HL-60 (cell line): ENCODE measurements around the gene POM121.
"Not testable (repeated sequence)": the region's sequence is repeated elsewhere in the genome, so short reads cannot be mapped to it uniquely, and the experiment has no call there.

ENCODE experiments used
- REST ChIP-seq: IDR thresholded peaks from 2 replicates; pipeline ENCODE4 v1.6.1; 2012; ENCODE audit warnings: low read depth; ENCODE audit not compliant: insufficient replicate concordance
- SPI1 ChIP-seq: IDR thresholded peaks from 2 replicates; pipeline ENCODE4 v1.6.1; 2012; ENCODE audit warnings: low read depth, mild to moderate bottlenecking, borderline replicate concordance
- TF ChIP-seq, protein P1 (sequence below): IDR thresholded peaks from one replicate; pipeline ENCODE4 v1.5.1; 2011; ENCODE audit warnings: low read length, control low read depth, inconsistent platforms; ENCODE audit not compliant: insufficient read depth

DNA sequence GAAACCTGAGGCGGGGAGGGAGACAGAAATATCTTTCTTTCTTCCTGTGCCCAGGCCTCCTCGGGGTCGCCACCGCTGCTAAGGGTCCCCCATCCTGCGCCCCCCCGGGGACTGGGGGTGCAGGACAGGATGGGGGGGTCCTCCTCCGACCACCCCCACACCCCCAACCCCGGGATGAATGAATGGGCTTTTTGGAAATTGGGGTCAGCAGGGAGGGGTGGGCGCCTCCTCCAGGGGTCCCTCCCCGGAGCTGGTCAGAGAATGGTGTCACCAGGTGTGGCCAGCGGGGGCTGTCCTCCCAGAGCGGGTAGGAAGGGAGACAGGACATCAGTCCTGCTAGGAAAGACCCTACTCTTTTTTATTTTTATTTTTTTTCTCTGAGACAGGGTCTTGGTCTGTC is 51.5 kb downstream of the POM121 start:
- TF ChIP-seq, protein P1, sequence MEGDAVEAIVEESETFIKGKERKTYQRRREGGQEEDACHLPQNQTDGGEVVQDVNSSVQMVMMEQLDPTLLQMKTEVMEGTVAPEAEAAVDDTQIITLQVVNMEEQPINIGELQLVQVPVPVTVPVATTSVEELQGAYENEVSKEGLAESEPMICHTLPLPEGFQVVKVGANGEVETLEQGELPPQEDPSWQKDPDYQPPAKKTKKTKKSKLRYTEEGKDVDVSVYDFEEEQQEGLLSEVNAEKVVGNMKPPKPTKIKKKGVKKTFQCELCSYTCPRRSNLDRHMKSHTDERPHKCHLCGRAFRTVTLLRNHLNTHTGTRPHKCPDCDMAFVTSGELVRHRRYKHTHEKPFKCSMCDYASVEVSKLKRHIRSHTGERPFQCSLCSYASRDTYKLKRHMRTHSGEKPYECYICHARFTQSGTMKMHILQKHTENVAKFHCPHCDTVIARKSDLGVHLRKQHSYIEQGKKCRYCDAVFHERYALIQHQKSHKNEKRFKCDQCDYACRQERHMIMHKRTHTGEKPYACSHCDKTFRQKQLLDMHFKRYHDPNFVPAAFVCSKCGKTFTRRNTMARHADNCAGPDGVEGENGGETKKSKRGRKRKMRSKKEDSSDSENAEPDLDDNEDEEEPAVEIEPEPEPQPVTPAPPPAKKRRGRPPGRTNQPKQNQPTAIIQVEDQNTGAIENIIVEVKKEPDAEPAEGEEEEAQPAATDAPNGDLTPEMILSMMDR: not testable (repeated sequence)
- TF ChIP-seq SPI1, REST: not testable (repeated sequence)
